GM18861 (cell line): ENCODE measurements around the gene DSC2.
A peak's percentile ranks its signal among the peaks of the same experiment; 100 is the strongest.

Source experiments
- ATAC-seq: cut with Tn5 transposase; IDR thresholded peaks from one replicate; pipeline ENCODE4 v1.9.1; 2021; ENCODE audit not compliant: unreplicated experiment

The DSC2 gene

GRCh38 chr18:31099450-31100230, 2.6 kb downstream of the DSC2 start:
- ATAC-seq: no peak

GRCh38 chr18:31098878-31099277, 3.3 kb downstream of the DSC2 start:
- ATAC-seq: no peak

- ATAC-seq: no peak
These were observed 4.6 kb downstream of the DSC2 start for GRCh38 chr18:31097666-31098065.

GRCh38 chr18:31093880-31094279, 8.3 kb downstream of the DSC2 start:
- no peak for ATAC-seq

GRCh38 chr18:31093294-31093693, 8.9 kb downstream of the DSC2 start:
- no peak for ATAC-seq

- no peak for ATAC-seq
These were observed 10.9 kb downstream of the DSC2 start for GRCh38 chr18:31091350-31091749.

GRCh38 chr18:31088532-31088931, 13.7 kb downstream of the DSC2 start:
- ATAC-seq: no peak

- ATAC-seq: no peak
These were observed 22.2 kb downstream of the DSC2 start for GRCh38 chr18:31079973-31080372.

- no peak for ATAC-seq
These were observed 24.3 kb downstream of the DSC2 start for GRCh38 chr18:31077878-31078277.

- ATAC-seq: no peak
These were observed 30.0 kb downstream of the DSC2 start for GRCh38 chr18:31072175-31072574.

GRCh38 chr18:31070206-31070605, 32.0 kb downstream of the DSC2 start:
- ATAC-seq: no peak

- ATAC-seq: no peak
These were observed 36.0 kb downstream of the DSC2 start for GRCh38 chr18:31066266-31066665.

- no peak for ATAC-seq
These were observed 37.0 kb downstream of the DSC2 start for GRCh38 chr18:31065036-31065773.

GRCh38 chr18:31064130-31064529, 38.1 kb downstream of the DSC2 start:
- peak; percentile 48 for ATAC-seq

GRCh38 chr18:31061945-31062344, 40.3 kb downstream of the DSC2 start:
- no peak for ATAC-seq

GRCh38 chr18:31058897-31059296, 43.3 kb downstream of the DSC2 start:
- no peak for ATAC-seq

GRCh38 chr18:31057917-31058316, 44.3 kb downstream of the DSC2 start:
- ATAC-seq: no peak

- ATAC-seq: no peak
These were observed 45.2 kb downstream of the DSC2 start for GRCh38 chr18:31057051-31057450.

GRCh38 chr18:31056296-31056695, 45.9 kb downstream of the DSC2 start:
- ATAC-seq: no peak

- no peak for ATAC-seq
These were observed 51.6 kb downstream of the DSC2 start for GRCh38 chr18:31050635-31051034.

GRCh38 chr18:31049189-31049588, 53.0 kb downstream of the DSC2 start:
- ATAC-seq: no peak

- ATAC-seq: no peak
These were observed 54.0 kb downstream of the DSC2 start for GRCh38 chr18:31048216-31048615.
